ENCODE data around the gene NDUFS5.

DNA sequence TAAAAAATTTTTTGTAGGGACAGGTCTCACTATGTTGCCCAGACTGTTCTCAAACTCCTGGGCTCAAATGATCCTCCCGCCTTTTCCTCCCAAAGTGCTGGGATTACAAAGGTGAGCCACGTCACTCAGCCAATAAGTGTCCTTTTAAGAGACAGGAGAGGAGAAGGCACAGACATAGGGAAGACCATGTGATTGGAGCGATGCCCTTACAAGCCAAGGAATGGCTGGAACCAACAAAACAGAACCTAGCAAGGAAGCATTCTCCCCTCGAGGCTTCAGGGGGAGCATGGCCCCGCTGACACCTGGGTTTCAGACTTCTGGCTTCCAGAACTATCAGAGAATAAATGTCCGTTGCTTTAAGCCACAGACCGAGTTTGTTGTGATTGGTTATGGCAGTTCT, 37.0 kb downstream of the NDUFS5 start:
- TF ChIP-seq, protein P1, sequence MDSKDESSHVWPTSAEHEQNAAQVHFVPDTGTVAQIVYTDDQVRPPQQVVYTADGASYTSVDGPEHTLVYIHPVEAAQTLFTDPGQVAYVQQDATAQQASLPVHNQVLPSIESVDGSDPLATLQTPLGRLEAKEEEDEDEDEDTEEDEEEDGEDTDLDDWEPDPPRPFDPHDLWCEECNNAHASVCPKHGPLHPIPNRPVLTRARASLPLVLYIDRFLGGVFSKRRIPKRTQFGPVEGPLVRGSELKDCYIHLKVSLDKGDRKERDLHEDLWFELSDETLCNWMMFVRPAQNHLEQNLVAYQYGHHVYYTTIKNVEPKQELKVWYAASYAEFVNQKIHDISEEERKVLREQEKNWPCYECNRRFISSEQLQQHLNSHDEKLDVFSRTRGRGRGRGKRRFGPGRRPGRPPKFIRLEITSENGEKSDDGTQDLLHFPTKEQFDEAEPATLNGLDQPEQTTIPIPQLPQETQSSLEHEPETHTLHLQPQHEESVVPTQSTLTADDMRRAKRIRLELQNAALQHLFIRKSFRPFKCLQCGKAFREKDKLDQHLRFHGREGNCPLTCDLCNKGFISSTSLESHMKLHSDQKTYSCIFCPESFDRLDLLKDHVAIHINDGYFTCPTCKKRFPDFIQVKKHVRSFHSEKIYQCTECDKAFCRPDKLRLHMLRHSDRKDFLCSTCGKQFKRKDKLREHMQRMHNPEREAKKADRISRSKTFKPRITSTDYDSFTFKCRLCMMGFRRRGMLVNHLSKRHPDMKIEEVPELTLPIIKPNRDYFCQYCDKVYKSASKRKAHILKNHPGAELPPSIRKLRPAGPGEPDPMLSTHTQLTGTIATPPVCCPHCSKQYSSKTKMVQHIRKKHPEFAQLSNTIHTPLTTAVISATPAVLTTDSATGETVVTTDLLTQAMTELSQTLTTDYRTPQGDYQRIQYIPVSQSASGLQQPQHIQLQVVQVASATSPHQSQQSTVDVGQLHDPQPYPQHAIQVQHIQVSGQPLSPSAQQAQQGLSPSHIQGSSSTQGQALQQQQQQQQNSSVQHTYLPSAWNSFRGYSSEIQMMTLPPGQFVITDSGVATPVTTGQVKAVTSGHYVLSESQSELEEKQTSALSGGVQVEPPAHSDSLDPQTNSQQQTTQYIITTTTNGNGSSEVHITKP (tag by site-specific recombination; IDR thresholded peaks at IDR 0.05) = no peak
- TF ChIP-seq, protein P2, sequence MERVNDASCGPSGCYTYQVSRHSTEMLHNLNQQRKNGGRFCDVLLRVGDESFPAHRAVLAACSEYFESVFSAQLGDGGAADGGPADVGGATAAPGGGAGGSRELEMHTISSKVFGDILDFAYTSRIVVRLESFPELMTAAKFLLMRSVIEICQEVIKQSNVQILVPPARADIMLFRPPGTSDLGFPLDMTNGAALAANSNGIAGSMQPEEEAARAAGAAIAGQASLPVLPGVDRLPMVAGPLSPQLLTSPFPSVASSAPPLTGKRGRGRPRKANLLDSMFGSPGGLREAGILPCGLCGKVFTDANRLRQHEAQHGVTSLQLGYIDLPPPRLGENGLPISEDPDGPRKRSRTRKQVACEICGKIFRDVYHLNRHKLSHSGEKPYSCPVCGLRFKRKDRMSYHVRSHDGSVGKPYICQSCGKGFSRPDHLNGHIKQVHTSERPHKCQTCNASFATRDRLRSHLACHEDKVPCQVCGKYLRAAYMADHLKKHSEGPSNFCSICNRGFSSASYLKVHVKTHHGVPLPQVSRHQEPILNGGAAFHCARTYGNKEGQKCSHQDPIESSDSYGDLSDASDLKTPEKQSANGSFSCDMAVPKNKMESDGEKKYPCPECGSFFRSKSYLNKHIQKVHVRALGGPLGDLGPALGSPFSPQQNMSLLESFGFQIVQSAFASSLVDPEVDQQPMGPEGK (tag by site-specific recombination; IDR thresholded peaks at IDR 0.05) = no peak
